ENCODE measurements around the gene NPPB.

Gene NPPB

DNA sequence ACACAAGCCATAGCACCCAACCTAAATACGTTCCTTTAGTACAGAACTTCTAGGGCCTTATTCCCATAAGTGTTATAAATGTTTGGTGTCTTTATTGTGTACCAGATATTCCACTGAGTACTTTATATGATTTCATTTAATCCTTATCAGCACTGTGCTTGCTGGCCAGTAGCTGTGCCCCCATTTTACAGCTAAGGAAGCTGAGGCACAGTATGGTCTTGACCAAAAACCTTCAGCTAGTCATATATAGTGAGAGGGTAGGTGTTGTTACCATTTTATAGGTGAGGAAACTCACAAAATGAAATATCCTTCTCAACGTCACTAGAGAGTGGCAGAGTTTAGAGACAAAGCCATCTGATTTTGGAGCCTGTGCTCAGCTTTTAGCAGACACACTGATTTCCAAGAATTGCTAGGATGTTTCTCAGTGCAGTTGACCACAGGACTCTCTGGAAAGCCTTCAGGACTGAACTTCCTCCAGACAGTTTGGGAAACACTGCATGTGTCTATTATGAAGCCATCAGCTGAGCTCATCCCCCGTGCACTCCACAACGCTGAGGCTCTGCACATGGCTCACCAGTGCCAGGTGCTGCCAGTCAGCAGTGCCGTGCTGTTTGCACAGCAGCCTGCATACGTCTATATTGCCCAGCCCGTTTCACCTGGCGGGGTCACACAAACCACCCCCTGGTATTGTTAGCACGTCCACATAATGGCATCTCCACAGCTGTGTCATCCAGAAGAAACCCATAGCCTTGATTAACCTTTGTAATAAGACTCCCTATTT, 26.6 kb downstream of the NPPB start:
- DNase-seq (ENCODE audit: low spot score), result no peak

DNA sequence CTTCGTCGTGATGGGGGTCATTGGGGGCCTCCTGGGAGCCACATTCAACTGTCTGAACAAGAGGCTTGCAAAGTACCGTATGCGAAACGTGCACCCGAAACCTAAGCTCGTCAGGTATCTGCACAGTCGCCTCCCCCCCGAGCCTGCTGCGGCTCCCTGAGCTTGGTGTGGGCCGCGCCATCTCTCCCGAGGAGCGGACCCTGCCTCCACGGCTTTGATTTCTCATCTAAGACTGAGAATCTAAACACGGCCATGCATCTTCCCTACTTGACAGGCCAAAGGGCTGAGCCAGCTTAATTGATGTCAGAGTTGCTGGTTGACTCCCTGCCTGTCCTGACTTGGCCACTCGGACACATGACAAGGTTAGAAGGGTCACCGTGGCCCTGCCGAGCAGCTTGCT, 30.2 kb downstream of the NPPB start:
- no peak for DNase-seq (ENCODE audit: low spot score)

DNA sequence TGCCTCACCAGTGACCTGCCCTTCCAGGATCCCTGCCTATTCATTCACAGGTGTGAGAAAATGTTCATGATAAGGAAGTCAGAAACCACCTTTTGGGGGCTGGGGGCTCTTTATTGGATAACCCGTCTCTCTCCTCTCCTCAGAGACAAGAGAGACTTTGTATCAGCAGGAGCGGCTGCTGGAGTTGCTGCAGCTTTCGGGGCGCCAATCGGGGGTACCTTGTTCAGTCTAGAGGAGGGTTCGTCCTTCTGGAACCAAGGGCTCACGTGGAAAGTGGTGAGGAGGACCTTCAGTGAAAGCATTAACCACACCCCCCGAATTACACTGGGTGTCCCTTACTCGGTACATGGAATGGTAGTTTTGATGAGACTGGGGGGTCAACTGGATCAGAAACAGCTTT, 31.8 kb downstream of the NPPB start:
- DNase-seq (ENCODE audit: low spot score), result no peak

DNA sequence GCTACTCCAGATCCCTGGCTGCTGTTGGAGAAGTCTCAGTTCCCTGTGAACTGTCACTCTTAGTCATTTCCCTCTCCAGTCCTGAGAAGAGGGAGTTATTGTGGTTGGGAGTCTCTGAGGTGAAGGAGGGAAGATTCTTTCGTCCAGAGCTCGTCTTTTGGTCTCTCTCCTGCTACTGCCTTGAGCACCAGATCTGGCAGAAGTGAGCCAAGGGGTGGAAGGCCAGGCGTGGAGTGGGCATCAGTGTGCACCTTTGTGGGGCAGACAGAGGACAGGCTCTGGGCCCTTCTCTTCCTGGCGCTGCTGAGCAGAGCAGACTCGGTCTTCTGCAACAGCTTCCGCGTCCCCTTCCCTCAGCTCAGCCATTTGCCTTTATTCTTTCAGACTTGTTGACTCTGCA, 33.6 kb downstream of the NPPB start:
- DNase-seq (ENCODE audit: low spot score), result no peak

DNA sequence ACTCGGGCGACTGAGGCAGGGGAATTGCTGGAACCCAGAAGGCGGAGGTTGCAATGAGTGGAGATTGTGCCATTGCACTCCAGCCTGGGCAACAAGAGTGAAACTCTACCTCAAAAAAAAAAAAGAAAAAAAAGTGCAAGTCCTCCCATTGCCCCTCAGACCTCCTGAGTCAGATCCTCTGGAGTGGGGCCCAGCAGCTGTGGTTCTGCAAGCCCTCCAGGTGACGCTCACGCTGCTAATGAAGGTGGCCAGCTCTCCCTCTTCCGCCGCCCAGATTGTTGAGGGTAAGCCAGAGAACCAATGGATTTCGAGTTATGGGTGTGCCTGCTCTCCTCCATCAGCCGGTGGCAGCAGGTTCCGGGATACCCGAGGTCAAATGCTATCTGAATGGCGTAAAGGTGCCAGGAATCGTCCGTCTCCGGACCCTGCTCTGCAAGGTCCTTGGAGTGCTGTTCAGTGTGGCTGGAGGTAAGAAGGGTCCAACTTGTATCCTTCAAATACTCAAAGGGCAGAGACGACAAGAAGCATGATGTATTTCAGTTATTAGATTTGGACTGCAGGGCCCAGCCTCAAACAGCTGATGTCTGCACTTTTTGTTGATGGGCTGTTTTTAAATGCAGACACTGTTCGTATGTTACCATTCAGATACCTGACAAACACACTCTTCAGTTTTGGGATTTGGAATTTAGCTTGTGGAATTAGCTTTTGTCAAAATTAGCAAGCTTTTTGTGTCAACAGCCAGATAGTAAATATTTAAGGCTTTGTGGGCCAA, 35.2 kb downstream of the NPPB start:
- DNase-seq (ENCODE audit: low spot score), result no peak

DNA sequence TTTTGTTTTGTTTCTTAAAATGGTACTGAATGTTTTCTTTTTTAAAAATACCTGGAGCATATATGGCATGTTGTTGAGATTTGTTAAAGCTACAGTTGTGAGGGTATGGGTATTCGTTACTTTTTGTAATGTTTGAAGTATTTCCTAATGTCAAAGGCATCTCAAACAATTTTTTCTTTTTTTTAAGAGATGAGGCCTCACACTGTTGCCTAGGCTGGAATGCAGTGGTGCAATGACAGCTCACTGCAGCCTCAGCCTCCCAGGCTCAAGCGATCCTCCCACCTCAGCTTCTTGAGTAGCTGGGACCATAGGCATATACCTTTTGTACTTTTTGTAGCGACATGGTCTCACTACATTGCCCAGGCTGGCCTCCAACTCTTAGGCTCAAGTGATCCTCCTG, 36.7 kb downstream of the NPPB start:
- no peak for DNase-seq (ENCODE audit: low spot score)

DNA sequence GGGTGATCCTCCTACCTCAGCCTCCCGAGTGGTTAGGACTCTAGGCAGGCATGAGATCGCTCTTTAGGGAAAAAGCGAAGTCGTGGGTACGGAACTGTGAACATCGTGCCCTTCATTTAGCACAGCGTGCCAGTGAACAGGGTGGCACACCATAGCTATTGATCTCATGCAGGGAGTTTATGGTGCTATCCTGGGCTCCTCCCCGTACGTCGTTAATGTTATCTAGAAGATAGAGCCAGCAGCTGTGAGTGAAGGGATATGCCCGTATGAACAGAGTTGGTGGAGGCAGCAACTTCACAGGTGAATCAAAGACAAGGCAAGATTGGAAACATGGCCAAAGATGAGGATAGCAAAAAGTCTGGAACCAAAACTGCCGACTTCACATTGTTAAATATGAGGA, 41.6 kb downstream of the NPPB start:
- no peak for DNase-seq (ENCODE audit: low spot score)

DNA sequence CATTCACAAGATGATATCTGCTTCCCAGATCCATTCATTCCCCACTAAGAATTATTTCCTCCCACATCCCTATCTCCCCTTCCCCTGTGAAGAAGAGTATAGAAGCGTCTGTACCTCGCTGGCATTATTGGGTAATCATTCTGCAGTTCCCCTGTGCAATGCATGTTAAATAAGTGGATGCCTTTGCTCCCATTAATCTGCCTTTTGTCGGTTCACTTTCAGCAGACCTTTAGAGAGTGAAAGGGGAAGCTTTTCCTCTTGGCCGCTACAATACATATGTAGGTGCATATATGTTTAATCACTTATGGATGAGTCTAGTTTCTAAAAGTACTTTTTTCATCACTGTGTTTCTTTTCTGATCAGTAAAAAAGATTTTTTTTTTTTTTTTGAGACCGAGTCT, 45.7 kb downstream of the NPPB start:
- no peak for DNase-seq (ENCODE audit: low spot score)
